K562 (cell line): ENCODE data around the gene CCDC171. TPM values are rescaled to one million over a fixed set of nuclear protein-coding genes. Genes with fewer than 3 reads are reported as not detected.

Experiments used
- ATAC-seq: fragments of 200-7000 bp; cut with Tn5 transposase; 3 replicates; pipeline ENCODE4 v1.9.1; 2020; ENCODE audit warnings: moderate library complexity
- BruUV-seq: library from RNA; stranded (reverse); fragments of 400-500 nt; replicated peaks from 2 replicates; lab custom pipeline; 2021; lab: Mats Ljungman, UMichigan
- CTCF ChIA-PET: fragments of 300-600 bp; formaldehyde crosslinking; extraction: SDS; loops from one replicate; lab custom pipeline; 2021; ENCODE audit warnings: low intra/inter-chr PET ratio; lab: Yijun Ruan, JAX
- POLR2A ChIA-PET: fragments of 300-600, 350-650 bp; sonication (Branson Sonifier 250); formaldehyde crosslinking; extraction: SDS; loops from one replicate; lab custom pipeline; 2021; ENCODE audit warnings: antibody characterized with exemption, inconsistent platforms; lab: Yijun Ruan, JAX
- DNase-seq, 4 experiments: peaks; one replicate each; pipeline versions ENCODE4 v3.0.0 to v3.0.0-alpha.2; 2011 to 2018; ENCODE audit warnings: low spot score in 3 of 4, mixed read lengths in 3 of 4; ENCODE audit errors: extremely low read depth in 1 of 4
- FAIRE-seq: peaks from 2 replicates; lab custom pipeline; 2011; peaks lifted over from hg19 to GRCh38; lab: Jason Lieb, UNC
- H2AFZ ChIP-seq: 2 replicates; pipeline ENCODE4 v1.6.0; 2011; ENCODE audit warnings: low read depth, low read length, control low read depth, inconsistent platforms
- H3K27ac ChIP-seq: fragments of 200-600 bp; 3 replicates; pipeline ENCODE4 v1.8.0; 2011; ENCODE audit warnings: low read depth, mild to moderate bottlenecking, control low read depth, inconsistent platforms, low read length, moderate library complexity, mixed read lengths; ENCODE audit errors: extremely low read depth
- H3K27me3 ChIP-seq, 2 experiments: fragments of 300-600 bp in 1 of 2; 2 replicates in 1 of 2; 3 replicates in 1 of 2; pipeline versions ENCODE4 v1.6.0 to v1.8.0; 2011; ENCODE audit warnings: inconsistent platforms in 2 of 2, low read length in 2 of 2, mild to moderate bottlenecking in 1 of 2, mixed read lengths in 1 of 2, moderate library complexity in 1 of 2; ENCODE audit not compliant: control insufficient read depth in 2 of 2, insufficient read depth in 2 of 2
- H3K36me3 ChIP-seq: fragments of 300-600 bp; 3 replicates; pipeline ENCODE4 v1.8.0; 2011; ENCODE audit warnings: mild to moderate bottlenecking, low read length, inconsistent platforms; ENCODE audit not compliant: control insufficient read depth, insufficient read depth
- H3K4me1 ChIP-seq, 2 experiments: fragments of 200-600 bp in 1 of 2; replicated peaks in 1 of 2; 2 replicates in 1 of 2; 3 replicates in 1 of 2; pipeline versions ENCODE4 v1.5.1 to v1.8.0; 2011; ENCODE audit warnings: inconsistent platforms in 2 of 2, low read length in 2 of 2, mild to moderate bottlenecking in 1 of 2, mixed read lengths in 1 of 2, moderate library complexity in 1 of 2; ENCODE audit not compliant: control insufficient read depth in 2 of 2, insufficient read depth in 2 of 2
- H3K4me2 ChIP-seq: 2 replicates; pipeline ENCODE4 v1.6.1; 2011; ENCODE audit warnings: low read length, control low read depth, inconsistent platforms, mixed read lengths; ENCODE audit not compliant: insufficient read depth
- H3K4me3 ChIP-seq: fragments of 200-600 bp; sonication (generic), shearing (Covaris generic); 2 replicates; pipeline ENCODE4 v1.5.1; 2016; ENCODE audit warnings: control low read depth, inconsistent platforms
- H3K79me2 ChIP-seq: fragments of 200-600 bp; 3 replicates; pipeline ENCODE4 v1.8.0; 2011; ENCODE audit warnings: low read length, inconsistent platforms; ENCODE audit not compliant: control insufficient read depth, insufficient read depth
- H3K9ac ChIP-seq, 2 experiments: 2 replicates each; pipeline versions ENCODE4 v1.6.0 to v1.6.1; 2011; ENCODE audit warnings: low read depth in 2 of 2, low read length in 2 of 2, control low read depth in 1 of 2, inconsistent platforms in 1 of 2, mild to moderate bottlenecking in 1 of 2, mixed read lengths in 1 of 2; ENCODE audit not compliant: insufficient read depth in 1 of 2
- H3K9me1 ChIP-seq: one replicate; pipeline ENCODE4 v1.6.0; 2011; ENCODE audit warnings: inconsistent platforms, mild to moderate bottlenecking, low read length, moderate library complexity; ENCODE audit not compliant: control insufficient read depth, insufficient read depth
- H3K9me3 ChIP-seq: replicated peaks from 2 replicates; pipeline ENCODE4 v1.5.1; 2011; ENCODE audit warnings: low read depth, low read length, inconsistent platforms; ENCODE audit not compliant: control insufficient read depth, insufficient read depth
- H4K20me1 ChIP-seq: replicated peaks from 2 replicates; pipeline ENCODE4 v1.6.1; 2011; ENCODE audit warnings: low read length, inconsistent platforms, mixed read lengths; ENCODE audit not compliant: control insufficient read depth, insufficient read depth
- BMI1 ChIP-seq: fragments of 150-350 bp; IDR thresholded peaks from 2 replicates; pipeline ENCODE4 v1.6.1; 2014; ENCODE audit warnings: low read length
- DIDO1 ChIP-seq: fragments of 450-650 bp; IDR thresholded peaks from 2 replicates; pipeline ENCODE4 v1.6.1; 2016; ENCODE audit warnings: low read depth, missing biosample characterization, missing genetic modification characterization
- IFI16 ChIP-seq: fragments of 250-450 bp; sonication (Bioruptor Pico); IDR thresholded peaks from 2 replicates; pipeline ENCODE4 v2.1.2; 2022; ENCODE audit warnings: mild to moderate bottlenecking, inconsistent platforms
- MEF2A ChIP-seq: IDR thresholded peaks from 2 replicates; pipeline ENCODE4 v1.6.1; 2011; ENCODE audit warnings: low read depth, mild to moderate bottlenecking, low read length, moderate library complexity; ENCODE audit not compliant: control insufficient read depth
- NR2C1 ChIP-seq, 2 experiments: fragments of 450-650 bp; IDR thresholded peaks; 2 replicates each; pipeline ENCODE4 v1.6.1; 2017; ENCODE audit warnings: mild to moderate bottlenecking in 2 of 2, antibody characterized with exemption in 1 of 2, inconsistent platforms in 1 of 2, missing compliant biosample characterization in 1 of 2, missing genetic modification characterization in 1 of 2
- SNRNP70 ChIP-seq: fragments of 200-400 bp; formaldehyde crosslinking; optimal IDR thresholded peaks from 2 replicates; pipeline ENCODE3; 2017; ENCODE audit warnings: low read depth, low read length
- TSC22D4 ChIP-seq: fragments of 450-650 bp; IDR thresholded peaks from 2 replicates; pipeline ENCODE4 v1.6.1; 2016; ENCODE audit warnings: missing genetic modification characterization, missing biosample characterization, control low read depth
- ZNF717 ChIP-seq: fragments of 250-450 bp; sonication (Bioruptor Pico); IDR thresholded peaks from 2 replicates; pipeline ENCODE4 v1.5.0; 2021
- WGBS: fragments of 100-300 bp; shearing (Covaris generic); methylation state at CpG from one replicate; pipeline ENCODE4 v1.1.6; 2016; ENCODE audit warnings: low coverage, mixed read lengths; ENCODE audit not compliant: insufficient coverage; ENCODE audit errors: missing lambda C conversion rate; 5-methylcytosine and 5-hydroxymethylcytosine counted together
- in situ Hi-C: fragments of 300-500 bp; cut with MboI; formaldehyde crosslinking; loops from 4 replicates; pipeline ENCODE4 v1.15.0; 2018; ENCODE audit warnings: inconsistent platforms, mixed read lengths
- intact Hi-C: fragments of 100-400 bp; cut with micrococcal nuclease; formaldehyde crosslinking; loops from 2 replicates; pipeline ENCODE4 v1.14.2; 2022
- polyA plus RNA-seq, 8 experiments: library from polyadenylated mRNA; depleted of rRNA in 4 of 8; stranded (reverse) in 5 of 8; unstranded in 3 of 8; fragments of >200 nt; fragmentation: Nextera tagmentation in 2 of 8; fragmentation: Illumina TruSeq in 1 of 8; extraction: Ambion mirVana in 2 of 8; extraction: Trizol in 1 of 8; gene quantifications; 2 replicates each; pipeline versions ENCODE4 v1.2.1 to v1.2.3, GENCODE V29; 2011 to 2014; ENCODE audit warnings: inconsistent platforms in 1 of 8, missing spikeins in 1 of 8
- total RNA-seq, 7 experiments: library from RNA; depleted of rRNA in 6 of 7; stranded (reverse); fragments of >200 nt in 6 of 7; fragmentation: Illumina TruSeq in 2 of 7; extraction: Trizol in 2 of 7; gene quantifications; 2 replicates each; pipeline versions ENCODE4 v1.2.1 to v1.2.3, GENCODE V29; 2011 to 2021; ENCODE audit warnings: low replicate concordance in 1 of 7
- TF ChIP-seq, protein P1 (sequence below): fragments of 450-650 bp; IDR thresholded peaks from 2 replicates; pipeline ENCODE4 v1.6.1; 2018; ENCODE audit not compliant: partially characterized antibody
- TF ChIP-seq, protein P2 (sequence below): fragments of 450-650 bp; formaldehyde crosslinking; IDR thresholded peaks from 2 replicates; pipeline ENCODE4 v1.4.0; 2022; ENCODE audit warnings: missing genetic modification characterization
- TF ChIP-seq, protein P3 (sequence below): fragments of 150-350 bp; conservative IDR thresholded peaks from 2 replicates; pipeline ENCODE4 v1.6.1; 2014; ENCODE audit warnings: low read length
- TF ChIP-seq, protein P4 (sequence below): fragments of 250-450 bp; sonication (Bioruptor Pico); IDR thresholded peaks from 2 replicates; pipeline ENCODE4 v1.5.0; 2022; ENCODE audit warnings: mild to moderate bottlenecking

Gene CCDC171
- total and polyA plus RNA-seq, 9 of the 15 experiments (the other 6 are each of a cell fraction or from before 2014, with no cell fraction given) = 0.08 to 3.8 (median 0.27) TPM

DNA sequence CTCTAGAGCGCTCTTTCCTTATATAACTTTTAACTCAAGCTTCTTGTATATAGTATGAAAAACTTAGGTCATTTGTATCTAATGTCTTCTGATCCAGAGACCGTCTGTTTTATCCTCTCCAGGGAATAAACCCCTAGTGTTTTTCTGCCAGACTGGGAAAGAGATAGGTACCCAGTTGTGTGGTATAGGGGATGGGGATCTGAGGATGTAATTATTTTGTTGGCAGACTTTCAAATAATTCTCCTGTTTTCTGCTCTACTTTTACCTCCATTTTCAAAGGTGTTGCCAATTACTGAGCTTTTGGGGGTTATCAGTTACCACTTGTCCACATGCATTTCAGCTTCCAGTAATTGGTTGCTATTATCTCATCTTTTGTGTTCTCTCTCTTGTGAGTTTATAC is 17.9 kb downstream of the CCDC171 start:
- in situ Hi-C loops = no loop called here
- WGBS = 13% methylated on average over 2 of the region's 2 CpGs
- CTCF ChIA-PET = interaction anchor here (0.7 kb wide), 1 partner anchor 133 kb away, joined by 3 read pairs; no protein-coding TSS in a partner anchor
- TF ChIP-seq, protein P1, sequence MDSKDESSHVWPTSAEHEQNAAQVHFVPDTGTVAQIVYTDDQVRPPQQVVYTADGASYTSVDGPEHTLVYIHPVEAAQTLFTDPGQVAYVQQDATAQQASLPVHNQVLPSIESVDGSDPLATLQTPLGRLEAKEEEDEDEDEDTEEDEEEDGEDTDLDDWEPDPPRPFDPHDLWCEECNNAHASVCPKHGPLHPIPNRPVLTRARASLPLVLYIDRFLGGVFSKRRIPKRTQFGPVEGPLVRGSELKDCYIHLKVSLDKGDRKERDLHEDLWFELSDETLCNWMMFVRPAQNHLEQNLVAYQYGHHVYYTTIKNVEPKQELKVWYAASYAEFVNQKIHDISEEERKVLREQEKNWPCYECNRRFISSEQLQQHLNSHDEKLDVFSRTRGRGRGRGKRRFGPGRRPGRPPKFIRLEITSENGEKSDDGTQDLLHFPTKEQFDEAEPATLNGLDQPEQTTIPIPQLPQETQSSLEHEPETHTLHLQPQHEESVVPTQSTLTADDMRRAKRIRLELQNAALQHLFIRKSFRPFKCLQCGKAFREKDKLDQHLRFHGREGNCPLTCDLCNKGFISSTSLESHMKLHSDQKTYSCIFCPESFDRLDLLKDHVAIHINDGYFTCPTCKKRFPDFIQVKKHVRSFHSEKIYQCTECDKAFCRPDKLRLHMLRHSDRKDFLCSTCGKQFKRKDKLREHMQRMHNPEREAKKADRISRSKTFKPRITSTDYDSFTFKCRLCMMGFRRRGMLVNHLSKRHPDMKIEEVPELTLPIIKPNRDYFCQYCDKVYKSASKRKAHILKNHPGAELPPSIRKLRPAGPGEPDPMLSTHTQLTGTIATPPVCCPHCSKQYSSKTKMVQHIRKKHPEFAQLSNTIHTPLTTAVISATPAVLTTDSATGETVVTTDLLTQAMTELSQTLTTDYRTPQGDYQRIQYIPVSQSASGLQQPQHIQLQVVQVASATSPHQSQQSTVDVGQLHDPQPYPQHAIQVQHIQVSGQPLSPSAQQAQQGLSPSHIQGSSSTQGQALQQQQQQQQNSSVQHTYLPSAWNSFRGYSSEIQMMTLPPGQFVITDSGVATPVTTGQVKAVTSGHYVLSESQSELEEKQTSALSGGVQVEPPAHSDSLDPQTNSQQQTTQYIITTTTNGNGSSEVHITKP = no peak
- TF ChIP-seq, protein P2, sequence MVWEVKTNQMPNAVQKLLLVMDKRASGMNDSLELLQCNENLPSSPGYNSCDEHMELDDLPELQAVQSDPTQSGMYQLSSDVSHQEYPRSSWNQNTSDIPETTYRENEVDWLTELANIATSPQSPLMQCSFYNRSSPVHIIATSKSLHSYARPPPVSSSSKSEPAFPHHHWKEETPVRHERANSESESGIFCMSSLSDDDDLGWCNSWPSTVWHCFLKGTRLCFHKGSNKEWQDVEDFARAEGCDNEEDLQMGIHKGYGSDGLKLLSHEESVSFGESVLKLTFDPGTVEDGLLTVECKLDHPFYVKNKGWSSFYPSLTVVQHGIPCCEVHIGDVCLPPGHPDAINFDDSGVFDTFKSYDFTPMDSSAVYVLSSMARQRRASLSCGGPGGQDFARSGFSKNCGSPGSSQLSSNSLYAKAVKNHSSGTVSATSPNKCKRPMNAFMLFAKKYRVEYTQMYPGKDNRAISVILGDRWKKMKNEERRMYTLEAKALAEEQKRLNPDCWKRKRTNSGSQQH = no peak
- TF ChIP-seq, protein P3, sequence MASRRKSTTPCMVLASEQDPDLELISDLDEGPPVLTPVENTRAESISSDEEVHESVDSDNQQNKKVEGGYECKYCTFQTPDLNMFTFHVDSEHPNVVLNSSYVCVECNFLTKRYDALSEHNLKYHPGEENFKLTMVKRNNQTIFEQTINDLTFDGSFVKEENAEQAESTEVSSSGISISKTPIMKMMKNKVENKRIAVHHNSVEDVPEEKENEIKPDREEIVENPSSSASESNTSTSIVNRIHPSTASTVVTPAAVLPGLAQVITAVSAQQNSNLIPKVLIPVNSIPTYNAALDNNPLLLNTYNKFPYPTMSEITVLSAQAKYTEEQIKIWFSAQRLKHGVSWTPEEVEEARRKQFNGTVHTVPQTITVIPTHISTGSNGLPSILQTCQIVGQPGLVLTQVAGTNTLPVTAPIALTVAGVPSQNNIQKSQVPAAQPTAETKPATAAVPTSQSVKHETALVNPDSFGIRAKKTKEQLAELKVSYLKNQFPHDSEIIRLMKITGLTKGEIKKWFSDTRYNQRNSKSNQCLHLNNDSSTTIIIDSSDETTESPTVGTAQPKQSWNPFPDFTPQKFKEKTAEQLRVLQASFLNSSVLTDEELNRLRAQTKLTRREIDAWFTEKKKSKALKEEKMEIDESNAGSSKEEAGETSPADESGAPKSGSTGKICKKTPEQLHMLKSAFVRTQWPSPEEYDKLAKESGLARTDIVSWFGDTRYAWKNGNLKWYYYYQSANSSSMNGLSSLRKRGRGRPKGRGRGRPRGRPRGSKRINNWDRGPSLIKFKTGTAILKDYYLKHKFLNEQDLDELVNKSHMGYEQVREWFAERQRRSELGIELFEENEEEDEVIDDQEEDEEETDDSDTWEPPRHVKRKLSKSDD = no peak
- TF ChIP-seq TSC22D4 = no peak
- no peak for TF ChIP-seq DIDO1 (tag)
- no peak for TF ChIP-seq ZNF717 (CRISPR knock-in tag)
- TF ChIP-seq NR2C1 (IDR thresholded peaks at IDR 0.05) = no peak
- no peak for TF ChIP-seq NR2C1 (tag; IDR thresholded peaks at IDR 0.05)
- TF ChIP-seq, protein P4, sequence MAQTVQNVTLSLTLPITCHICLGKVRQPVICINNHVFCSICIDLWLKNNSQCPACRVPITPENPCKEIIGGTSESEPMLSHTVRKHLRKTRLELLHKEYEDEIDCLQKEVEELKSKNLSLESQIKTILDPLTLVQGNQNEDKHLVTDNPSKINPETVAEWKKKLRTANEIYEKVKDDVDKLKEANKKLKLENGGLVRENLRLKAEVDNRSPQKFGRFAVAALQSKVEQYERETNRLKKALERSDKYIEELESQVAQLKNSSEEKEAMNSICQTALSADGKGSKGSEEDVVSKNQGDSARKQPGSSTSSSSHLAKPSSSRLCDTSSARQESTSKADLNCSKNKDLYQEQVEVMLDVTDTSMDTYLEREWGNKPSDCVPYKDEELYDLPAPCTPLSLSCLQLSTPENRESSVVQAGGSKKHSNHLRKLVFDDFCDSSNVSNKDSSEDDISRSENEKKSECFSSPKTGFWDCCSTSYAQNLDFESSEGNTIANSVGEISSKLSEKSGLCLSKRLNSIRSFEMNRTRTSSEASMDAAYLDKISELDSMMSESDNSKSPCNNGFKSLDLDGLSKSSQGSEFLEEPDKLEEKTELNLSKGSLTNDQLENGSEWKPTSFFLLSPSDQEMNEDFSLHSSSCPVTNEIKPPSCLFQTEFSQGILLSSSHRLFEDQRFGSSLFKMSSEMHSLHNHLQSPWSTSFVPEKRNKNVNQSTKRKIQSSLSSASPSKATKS = no peak
- TF ChIP-seq BMI1 = no peak
- TF ChIP-seq SNRNP70 = no peak
- no peak for TF ChIP-seq IFI16
- no peak for TF ChIP-seq MEF2A

More for the DNA sequence above, 17.9 kb downstream of the CCDC171 start:
- H4K20me1 ChIP-seq = no peaks in the 10 kb centered on the region
- no TSS peak for BruUV-seq
- H3K9me3 ChIP-seq = no peaks in the 10 kb centered on the region
- POLR2A ChIA-PET = no interaction called here
- intact Hi-C loops = no loop called here
- DNase-seq (no peak), ATAC-seq (no peak), FAIRE-seq (no peak)
- H3K27me3 ChIP-seq = no peaks in the 10 kb centered on the region
- no peak overlapping the region for H3K27ac ChIP-seq
- H2AFZ ChIP-seq = no peak overlapping the region
- H3K36me3 ChIP-seq = no peaks in the 10 kb centered on the region
- no peaks in the 10 kb centered on the region for H3K9me1 ChIP-seq
- H3K4me3 ChIP-seq = no peak overlapping the region
- no peak overlapping the region for H3K4me2 ChIP-seq
- H3K79me2 ChIP-seq = no peaks in the 10 kb centered on the region
- no peak overlapping the region for H3K9ac ChIP-seq
- H3K4me1 ChIP-seq = no peaks in the 10 kb centered on the region
